HG03064 (cell line): Measurements from ENCODE around the gene CH25H.
"Not testable (repeated sequence)": the region's sequence is repeated elsewhere in the genome, so short reads cannot be mapped to it uniquely, and the experiment has no call there.

Experiments
- ATAC-seq: cut with Tn5 transposase; IDR thresholded peaks from one replicate; pipeline ENCODE4 v1.9.1; 2021; ENCODE audit warnings: low read depth; ENCODE audit not compliant: unreplicated experiment

Gene CH25H

GRCh38 chr10:89207181-89207800 is at the start of gene CH25H:
CH25H (minus strand) TSS chr10:89207317; CDS start chr10:89207292, 25 bp downstream.
- ATAC-seq = no peak

GRCh38 chr10:89256340-89256739 is 49.2 kb upstream of the CH25H start:
- no peak for ATAC-seq

- no peak for ATAC-seq
Observed at GRCh38 chr10:89255793-89256192, 48.7 kb upstream of the CH25H start.

GRCh38 chr10:89255091-89255579 is 48.0 kb upstream of the CH25H start:
- not testable (repeated sequence) for ATAC-seq

- ATAC-seq = no peak
Observed at GRCh38 chr10:89252225-89252585, 45.1 kb upstream of the CH25H start.

- peak; percentile 94 for ATAC-seq
Observed at GRCh38 chr10:89251409-89252224, 44.5 kb upstream of the CH25H start, which contains the start of gene LIPA. LIPA (minus strand) TSS chr10:89251775; CDS start chr10:89247648, 4,127 bp downstream.

- ATAC-seq = no peak
Observed at GRCh38 chr10:89250865-89251408, 43.8 kb upstream of the CH25H start.

GRCh38 chr10:89248990-89249389 is 41.9 kb upstream of the CH25H start:
- no peak for ATAC-seq

GRCh38 chr10:89247623-89248022 is 40.5 kb upstream of the CH25H start:
- not testable (repeated sequence) for ATAC-seq

- ATAC-seq = no peak
Observed at GRCh38 chr10:89245802-89246201, 38.7 kb upstream of the CH25H start.

GRCh38 chr10:89242840-89243568 is 35.9 kb upstream of the CH25H start:
- ATAC-seq = no peak

GRCh38 chr10:89242345-89242684 is 35.2 kb upstream of the CH25H start:
- no peak for ATAC-seq

- ATAC-seq = no peak
Observed at GRCh38 chr10:89241486-89242344, 34.6 kb upstream of the CH25H start.

GRCh38 chr10:89241026-89241425 is 33.9 kb upstream of the CH25H start:
- no peak for ATAC-seq

- ATAC-seq = no peak
Observed at GRCh38 chr10:89240519-89240918, 33.4 kb upstream of the CH25H start.

- ATAC-seq = no peak
Observed at GRCh38 chr10:89238956-89239644, 32.0 kb upstream of the CH25H start.

- ATAC-seq = no peak
Observed at GRCh38 chr10:89237849-89238248, 30.7 kb upstream of the CH25H start.

GRCh38 chr10:89236226-89236797 is 29.2 kb upstream of the CH25H start:
- ATAC-seq = no peak
